ENCODE data around the gene KRT27. TPM values are rescaled to one million over a fixed set of nuclear protein-coding genes. Genes with fewer than 3 reads are reported as not detected.

KRT27 gene
- total RNA-seq, 1 experiment from 2014 or later = not detected

GRCh38 chr17:40799859-40800258 lies 17.5 kb upstream of the KRT27 start, which contains the start of gene KRT28:
Gene KRT28 (minus strand): TSS chr17:40799959. CDS start chr17:40799893, 66 bp downstream.
- Histone ChIP-seq H3K4me2 (ENCODE audit: low read length) (no peak within 1 kb of the TSS), H3K79me2 (ENCODE audit: insufficient read depth, low read length) (no peaks in the 10 kb centered on the region), H3K9me3 (ENCODE audit: control insufficient read depth in 1 of 2, insufficient read depth in 1 of 2, low read depth in 1 of 2, low read length in 2 of 2) (no peaks in the 10 kb centered on the region), H3K4me3 (replicated peaks in 1 of 2; ENCODE audit: low read depth in 1 of 2, low read length in 2 of 2) (no peak within 1 kb of the TSS), H3K9me2 (ENCODE audit: insufficient read depth) (no peaks in the 10 kb centered on the region), H3K27ac (ENCODE audit: low read depth, low read length) (no peak within 1 kb of the TSS), H3K4me1 (ENCODE audit: control insufficient read depth in 1 of 2, insufficient read depth in 2 of 2, low read length in 2 of 2) (peaks cover 3 to 9% of the 10 kb centered on the region in 2 experiments; a peak in 3 of 4 replicates), H4K20me1 (ENCODE audit: insufficient read depth) (no peaks in the 10 kb centered on the region), H3K9ac (ENCODE audit: low read length) (no peak within 1 kb of the TSS), H3K27me3 (ENCODE audit: insufficient read depth, low read length) (no peaks in the 10 kb centered on the region), H3K36me3 (ENCODE audit: control insufficient read depth in 1 of 2, insufficient read depth in 2 of 2, low read length in 2 of 2) (no peaks in the 10 kb centered on the region), H2AFZ (ENCODE audit: low read depth, low read length, poor library complexity, severe bottlenecking) (no peak within 1 kb of the TSS)
- ATAC-seq (no peak), DNase-seq (ENCODE audit: low read depth, low spot score) (no peak)
- ChIA-PET RAD21 (ENCODE audit: low non-redundant PET in 1 of 2, low total read pairs in 2 of 2, uncharacterized antibody in 2 of 2, unreplicated experiment in 2 of 2) (no interaction called here), POLR2A (no interaction called here), CTCF (no interaction called here)
- TF ChIP-seq JUND (IDR thresholded peaks at IDR 0.05) (no peak), TCF7L2 (IDR thresholded peaks at IDR 0.05; ENCODE audit: borderline replicate concordance, extremely low read depth, insufficient read depth, insufficient read length) (no peak), EZH2phosphoT487 (IDR thresholded peaks at IDR 0.05; ENCODE audit: borderline replicate concordance) (no peak), ELF1 (IDR thresholded peaks at IDR 0.05; ENCODE audit: borderline replicate concordance, low read depth) (no peak), SIN3A (IDR thresholded peaks at IDR 0.05; ENCODE audit: low read depth) (no peak), REST (IDR thresholded peaks at IDR 0.05; ENCODE audit: low read depth) (no peak), YY1 (IDR thresholded peaks at IDR 0.05; ENCODE audit: extremely low read depth, insufficient replicate concordance, low read depth, low read length) (no peak), POLR2AphosphoS5 (IDR thresholded peaks at IDR 0.05; ENCODE audit: low read depth, low read length) (no peak), CEBPB (IDR thresholded peaks at IDR 0.05; ENCODE audit: low read depth) (no peak)
- BruUV-seq (replicated peaks) = no TSS peak
- intact Hi-C loops (cut with micrococcal nuclease) = loop anchor here (5.0 to 10.0 kb wide), 2 partner anchors 605 to 847 kb away; no protein-coding TSS in a partner anchor

Data from HCT116 (cell line).